HFF-Myc (cell line): ENCODE results near the gene TMEM117.

ENCODE experiments used
- DNase-seq: peaks from one replicate; pipeline ENCODE4 v3.0.0-alpha.2; 2011; ENCODE audit warnings: low read depth; ENCODE audit errors: extremely low read depth
- H3K4me3 ChIP-seq: replicated peaks from 2 replicates; pipeline ENCODE4 v1.5.1; 2011; ENCODE audit warnings: low read depth, mild to moderate bottlenecking, control low read depth, low read length
- TF ChIP-seq, protein P1 (sequence below): IDR thresholded peaks from 2 replicates; pipeline ENCODE4 v1.5.1; 2012; ENCODE audit warnings: mild to moderate bottlenecking, low read depth, low read length, control low read depth; ENCODE audit errors: missing control alignments

The TMEM117 gene

DNA sequence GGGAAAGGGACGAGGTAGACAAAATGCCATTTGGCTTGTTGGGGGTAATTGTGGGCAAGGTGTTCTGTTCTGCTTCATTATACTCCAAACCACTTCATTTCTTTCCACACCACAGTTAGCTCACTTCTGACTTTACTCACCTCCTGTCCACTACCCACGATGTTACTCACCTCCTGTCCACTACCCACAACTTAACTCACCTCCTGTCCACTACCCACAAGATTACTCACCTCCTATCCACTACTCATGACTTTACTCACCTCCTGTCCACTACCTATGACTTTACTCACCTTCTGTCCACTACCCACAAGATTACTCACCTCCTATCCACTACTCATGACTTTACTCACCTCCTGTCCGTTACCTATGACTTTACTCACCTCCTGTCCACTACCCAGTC, 19.7 kb upstream of the TMEM117 start:
- TF ChIP-seq, protein P1, sequence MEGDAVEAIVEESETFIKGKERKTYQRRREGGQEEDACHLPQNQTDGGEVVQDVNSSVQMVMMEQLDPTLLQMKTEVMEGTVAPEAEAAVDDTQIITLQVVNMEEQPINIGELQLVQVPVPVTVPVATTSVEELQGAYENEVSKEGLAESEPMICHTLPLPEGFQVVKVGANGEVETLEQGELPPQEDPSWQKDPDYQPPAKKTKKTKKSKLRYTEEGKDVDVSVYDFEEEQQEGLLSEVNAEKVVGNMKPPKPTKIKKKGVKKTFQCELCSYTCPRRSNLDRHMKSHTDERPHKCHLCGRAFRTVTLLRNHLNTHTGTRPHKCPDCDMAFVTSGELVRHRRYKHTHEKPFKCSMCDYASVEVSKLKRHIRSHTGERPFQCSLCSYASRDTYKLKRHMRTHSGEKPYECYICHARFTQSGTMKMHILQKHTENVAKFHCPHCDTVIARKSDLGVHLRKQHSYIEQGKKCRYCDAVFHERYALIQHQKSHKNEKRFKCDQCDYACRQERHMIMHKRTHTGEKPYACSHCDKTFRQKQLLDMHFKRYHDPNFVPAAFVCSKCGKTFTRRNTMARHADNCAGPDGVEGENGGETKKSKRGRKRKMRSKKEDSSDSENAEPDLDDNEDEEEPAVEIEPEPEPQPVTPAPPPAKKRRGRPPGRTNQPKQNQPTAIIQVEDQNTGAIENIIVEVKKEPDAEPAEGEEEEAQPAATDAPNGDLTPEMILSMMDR = no peak
- DNase-seq = no peak
- no peak overlapping the region for H3K4me3 ChIP-seq

- TF ChIP-seq, protein P1 = no peak
Measured at GRCh38 chr12:43824207-43824775, 11.6 kb upstream of the TMEM117 start.

DNA sequence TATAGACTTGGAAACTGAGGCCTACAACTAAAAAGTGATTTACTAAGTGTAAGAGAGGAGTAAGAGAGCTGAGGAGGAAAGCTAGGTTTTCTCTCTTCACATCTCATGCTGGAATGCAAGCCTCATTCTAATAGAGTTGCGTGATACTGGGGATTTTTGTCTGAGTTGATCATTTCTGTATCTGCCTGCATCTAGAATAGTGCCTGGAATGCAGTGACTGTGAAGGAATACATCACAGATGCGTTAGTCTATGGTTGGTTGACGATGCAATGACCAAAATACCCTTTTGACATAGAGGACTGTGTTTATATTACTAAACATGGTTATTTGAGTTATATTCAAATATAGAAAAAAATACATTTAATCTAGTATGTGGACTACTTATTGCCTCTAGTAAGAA, 9.2 kb upstream of the TMEM117 start:
- DNase-seq = no peak
- TF ChIP-seq, protein P1 = no peak
- no peak overlapping the region for H3K4me3 ChIP-seq

More at GRCh38 chr12:43824207-43824775, 11.6 kb upstream of the TMEM117 start:
- H3K4me3 ChIP-seq = no peak overlapping the region
- DNase-seq = no peak

DNA sequence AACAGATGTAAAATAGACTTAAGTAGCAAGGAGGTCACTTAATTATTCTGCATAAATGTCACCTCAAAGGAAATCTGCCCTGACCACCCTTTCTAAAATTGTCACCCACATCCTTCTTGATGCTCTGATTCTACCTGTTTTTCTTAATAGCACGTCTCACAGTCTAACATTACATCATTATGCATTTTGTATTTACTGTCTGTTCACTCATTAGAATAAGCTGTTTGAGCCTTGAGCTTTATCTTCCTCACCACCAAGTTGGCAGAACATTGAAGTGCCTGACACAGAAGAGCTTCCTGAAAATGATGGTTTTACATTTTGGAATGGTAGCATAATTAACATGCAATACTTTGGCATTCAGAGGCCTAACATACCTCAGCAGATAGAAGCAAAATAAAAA, 8.8 kb upstream of the TMEM117 start:
- DNase-seq = no peak
- H3K4me3 ChIP-seq = no peak overlapping the region
- TF ChIP-seq, protein P1 = no peak

DNA sequence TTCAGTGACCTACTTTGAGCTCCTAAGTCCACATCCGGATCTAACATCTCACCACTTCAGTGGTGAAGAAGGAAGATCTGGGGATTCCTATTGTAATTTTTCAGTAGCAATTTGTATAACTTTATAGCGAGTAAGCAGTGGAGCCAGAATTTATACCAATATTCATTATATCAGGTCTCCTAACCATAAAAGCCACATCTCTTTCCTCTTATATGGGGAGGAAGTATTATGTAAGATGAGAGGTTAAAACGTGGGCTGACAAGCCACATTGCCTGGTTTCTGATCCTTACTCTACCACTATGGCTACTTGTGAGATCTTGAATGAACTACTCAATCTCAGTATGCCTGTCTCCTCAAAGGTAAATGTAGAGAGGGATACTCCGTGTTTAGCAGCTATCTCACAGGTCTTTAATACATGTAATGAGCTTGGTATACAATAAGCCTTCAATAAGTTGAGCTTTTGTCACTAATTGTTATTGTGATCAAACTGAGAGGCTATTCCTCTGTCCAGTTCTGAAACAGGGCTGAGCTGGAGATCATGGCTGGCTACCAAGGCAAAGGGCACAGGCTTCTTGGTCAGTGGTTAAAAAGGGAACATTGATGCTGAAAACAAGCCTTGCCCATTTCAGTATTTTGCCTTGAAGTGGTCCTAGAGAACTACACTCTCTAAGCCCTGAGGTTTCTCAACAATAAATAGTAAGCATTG, 3.3 kb upstream of the TMEM117 start:
- TF ChIP-seq, protein P1 = no peak
- H3K4me3 ChIP-seq = no peak overlapping the region
- no peak for DNase-seq

DNA sequence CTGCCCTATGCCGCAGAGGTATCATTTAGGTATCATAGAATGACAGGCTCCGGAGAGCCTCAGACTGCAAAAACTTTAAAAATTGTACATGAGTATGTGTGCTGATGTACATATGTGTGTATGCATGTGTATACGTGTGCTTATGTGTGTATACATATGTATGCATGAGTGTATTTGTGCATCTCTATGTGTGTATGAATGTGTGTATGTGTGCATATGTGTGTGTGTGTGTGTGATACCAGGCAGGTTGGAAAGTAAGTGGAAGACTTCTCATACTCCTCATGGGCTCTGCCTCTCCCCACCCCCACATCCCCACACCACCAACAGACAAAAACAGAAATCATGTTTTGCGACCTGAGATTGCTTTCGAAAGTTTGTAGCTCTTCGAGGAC, 621 bp upstream of the TMEM117 start:
- TF ChIP-seq, protein P1 = no peak
- H3K4me3 ChIP-seq = peak overlapping the region; percentile 64
- no peak for DNase-seq
